Tibial nerve (tissue), 4 donors: ENCODE data around the gene LTBP1. TPM values are rescaled to one million over a fixed set of nuclear protein-coding genes. Genes with fewer than 3 reads are reported as not detected.

ENCODE experiments used
- DNase-seq, 2 donors: peaks; one replicate each; pipeline ENCODE4 v3.0.0-alpha.2; 2019; ENCODE audit warnings: low spot score in 2 of 2
- H3K27ac ChIP-seq, 4 donors: fragments of 200-600 bp; sonication (generic) in 3 of 4; one replicate each; pipeline ENCODE4 v1.5.1; 2017 to 2019; ENCODE audit warnings: mild to moderate bottlenecking in 1 of 4
- H3K27me3 ChIP-seq, 2 donors: fragments of 200-600 bp; sonication (generic) in 1 of 2; one replicate each; pipeline versions ENCODE4 v1.5.1 to v1.6.0; 2017 to 2019
- H3K36me3 ChIP-seq, 3 donors: fragments of 200-600 bp; sonication (generic); one replicate each; pipeline ENCODE4 v1.5.1; 2018 to 2019
- H3K4me1 ChIP-seq, 4 donors: fragments of 200-600 bp; sonication (generic) in 3 of 4; one replicate each; pipeline ENCODE4 v1.5.1; 2017 to 2019
- H3K4me3 ChIP-seq, 4 donors: fragments of 200-600 bp; sonication (generic) in 3 of 4; one replicate each; pipeline ENCODE4 v1.5.1; 2017 to 2019; ENCODE audit warnings: mild to moderate bottlenecking in 1 of 4, moderate library complexity in 1 of 4
- H3K9me3 ChIP-seq, 4 donors: fragments of 200-600 bp; sonication (generic) in 3 of 4; one replicate each; pipeline ENCODE4 v1.5.1; 2017 to 2019
- EP300 ChIP-seq, 2 donors: sonication (generic); formaldehyde crosslinking; IDR thresholded peaks; one replicate each; pipeline ENCODE4 v1.6.1; 2017; ENCODE audit warnings: antibody characterized with exemption in 2 of 2, mild to moderate bottlenecking in 1 of 2
- POLR2A ChIP-seq, 2 donors: fragments of 450-650 bp; IDR thresholded peaks; one replicate each; pipeline ENCODE4 v1.6.1; 2017; ENCODE audit warnings: antibody characterized with exemption in 2 of 2, mild to moderate bottlenecking in 2 of 2, moderate library complexity in 2 of 2
- WGBS, 2 donors: methylation state at CpG; one replicate each; pipeline ENCODE4 v1.1.5; 2018; 5-methylcytosine and 5-hydroxymethylcytosine counted together
- total RNA-seq, 4 donors: library from RNA; depleted of rRNA; stranded (reverse); fragments of >200 nt; gene quantifications; one replicate each; pipeline ENCODE4 v1.1.0, GENCODE V29; 2016
- TF ChIP-seq, protein P1 (sequence below), 5 experiments: fragments of 200-600 bp in 3 of 5; fragments of 450-650 bp in 2 of 5; sonication (generic) in 3 of 5; IDR thresholded peaks; one replicate each; pipeline ENCODE4 v1.5.1; 2016 to 2019; ENCODE audit warnings: antibody characterized with exemption in 5 of 5, mild to moderate bottlenecking in 3 of 5, moderate library complexity in 2 of 5

LTBP1 gene
- total RNA-seq, 4 donors from 2014 or later: 29.4 to 89.8 (median 50.6) TPM

DNA sequence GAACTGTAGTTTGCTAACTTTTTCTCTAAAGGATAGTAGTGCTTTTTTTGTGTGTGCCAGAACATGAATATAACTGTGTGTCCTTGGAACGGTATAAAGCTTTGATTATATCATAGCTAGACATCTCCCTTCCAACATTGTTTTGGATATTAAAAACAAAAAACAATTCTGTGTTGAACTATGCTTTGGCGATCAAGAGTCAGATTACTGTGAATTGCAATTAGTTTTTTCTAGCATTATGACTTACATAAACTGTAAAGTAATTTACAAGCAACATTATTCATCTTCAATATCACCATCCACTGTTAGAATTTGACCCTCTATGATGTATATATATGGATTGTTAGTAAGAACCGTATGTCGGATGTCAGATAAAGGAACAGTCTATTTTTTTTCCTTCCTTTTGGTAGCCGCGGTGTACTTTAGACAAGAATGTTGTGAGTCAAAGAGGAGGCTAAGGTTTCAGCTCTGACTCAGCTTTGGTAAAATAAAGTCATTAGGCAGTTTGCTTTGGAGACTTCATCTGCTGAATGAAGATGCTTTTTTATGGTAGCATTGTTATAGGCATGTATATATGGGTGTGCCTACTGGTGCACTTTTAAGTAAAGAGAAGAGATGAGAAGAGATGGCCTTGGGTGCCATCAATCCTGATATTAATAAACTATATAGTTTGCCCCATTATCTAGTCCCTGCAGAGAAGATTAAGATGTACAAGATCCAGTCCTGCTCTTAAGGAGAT is 76.4 kb downstream of the LTBP1 start:
- no peak overlapping the region for H3K27ac ChIP-seq

DNA sequence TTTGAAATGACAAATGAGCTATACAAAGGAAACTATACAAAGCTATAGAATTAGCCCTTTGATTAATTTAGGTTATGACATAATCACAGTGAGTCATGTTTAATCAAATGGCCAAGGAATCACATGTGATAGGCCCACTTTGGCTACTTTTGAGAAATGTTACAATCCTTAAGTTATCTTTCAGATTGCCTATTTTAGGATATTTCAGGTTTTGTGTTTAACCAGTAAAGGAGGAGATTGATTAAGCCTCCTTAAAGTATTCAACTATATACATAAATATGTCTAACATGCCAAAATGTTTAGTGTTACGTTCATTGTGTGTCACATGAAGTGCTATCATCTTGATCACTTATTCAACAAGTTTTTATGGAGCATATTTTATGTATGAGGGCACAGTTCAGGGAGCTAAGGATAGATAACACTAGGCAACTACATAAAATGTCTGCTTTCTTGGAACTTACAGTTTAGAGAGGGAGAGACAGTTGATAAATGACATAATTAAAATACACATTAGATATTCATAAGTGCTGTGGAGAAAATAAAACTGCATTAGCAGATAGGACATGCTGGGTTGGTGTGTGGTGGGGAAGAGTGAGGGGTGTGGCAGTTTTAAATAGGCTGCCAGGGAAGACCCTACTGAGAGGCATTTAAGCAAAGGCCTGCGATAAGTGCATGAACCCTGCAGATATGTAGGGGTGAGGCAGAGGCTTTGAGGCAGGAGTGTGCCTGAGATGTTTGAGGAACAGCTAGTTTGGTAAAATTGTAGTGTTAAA is 77.2 kb downstream of the LTBP1 start:
- Histone ChIP-seq H3K36me3 (no peaks in the 10 kb centered on the region), H3K27ac (no peak overlapping the region), H3K4me3 (no peak overlapping the region), H3K9me3 (peaks cover 0 to 6% (median 0%) of the 10 kb centered on the region in 4 donors), H3K4me1 (peaks cover 0 to under 1% (median 0%) of the 10 kb centered on the region in 4 donors), H3K27me3 (no peaks in the 10 kb centered on the region)
- no peak for DNase-seq
- no peak for TF ChIP-seq EP300 (IDR thresholded peaks at IDR 0.05)
- TF ChIP-seq POLR2A (IDR thresholded peaks at IDR 0.05): no peak
- WGBS, 2 donors: 88 to 91% methylated on average over 2 of the region's 2 CpGs

More for the DNA sequence above, 76.4 kb downstream of the LTBP1 start:
- Histone ChIP-seq H3K27me3 (no peaks in the 10 kb centered on the region), H3K36me3 (no peaks in the 10 kb centered on the region), H3K4me1 (no peaks in the 10 kb centered on the region), H3K9me3 (peaks cover 0 to 6% (median 0%) of the 10 kb centered on the region in 4 donors), H3K4me3 (no peak overlapping the region)
- TF ChIP-seq EP300 (IDR thresholded peaks at IDR 0.05) (no peak), POLR2A (IDR thresholded peaks at IDR 0.05) (no peak)
- TF ChIP-seq, protein P1, sequence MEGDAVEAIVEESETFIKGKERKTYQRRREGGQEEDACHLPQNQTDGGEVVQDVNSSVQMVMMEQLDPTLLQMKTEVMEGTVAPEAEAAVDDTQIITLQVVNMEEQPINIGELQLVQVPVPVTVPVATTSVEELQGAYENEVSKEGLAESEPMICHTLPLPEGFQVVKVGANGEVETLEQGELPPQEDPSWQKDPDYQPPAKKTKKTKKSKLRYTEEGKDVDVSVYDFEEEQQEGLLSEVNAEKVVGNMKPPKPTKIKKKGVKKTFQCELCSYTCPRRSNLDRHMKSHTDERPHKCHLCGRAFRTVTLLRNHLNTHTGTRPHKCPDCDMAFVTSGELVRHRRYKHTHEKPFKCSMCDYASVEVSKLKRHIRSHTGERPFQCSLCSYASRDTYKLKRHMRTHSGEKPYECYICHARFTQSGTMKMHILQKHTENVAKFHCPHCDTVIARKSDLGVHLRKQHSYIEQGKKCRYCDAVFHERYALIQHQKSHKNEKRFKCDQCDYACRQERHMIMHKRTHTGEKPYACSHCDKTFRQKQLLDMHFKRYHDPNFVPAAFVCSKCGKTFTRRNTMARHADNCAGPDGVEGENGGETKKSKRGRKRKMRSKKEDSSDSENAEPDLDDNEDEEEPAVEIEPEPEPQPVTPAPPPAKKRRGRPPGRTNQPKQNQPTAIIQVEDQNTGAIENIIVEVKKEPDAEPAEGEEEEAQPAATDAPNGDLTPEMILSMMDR (IDR thresholded peaks at IDR 0.05): no peak
- DNase-seq: no peak
- WGBS, 2 donors: 31 to 43% methylated on average over 6 of the region's 6 CpGs

DNA sequence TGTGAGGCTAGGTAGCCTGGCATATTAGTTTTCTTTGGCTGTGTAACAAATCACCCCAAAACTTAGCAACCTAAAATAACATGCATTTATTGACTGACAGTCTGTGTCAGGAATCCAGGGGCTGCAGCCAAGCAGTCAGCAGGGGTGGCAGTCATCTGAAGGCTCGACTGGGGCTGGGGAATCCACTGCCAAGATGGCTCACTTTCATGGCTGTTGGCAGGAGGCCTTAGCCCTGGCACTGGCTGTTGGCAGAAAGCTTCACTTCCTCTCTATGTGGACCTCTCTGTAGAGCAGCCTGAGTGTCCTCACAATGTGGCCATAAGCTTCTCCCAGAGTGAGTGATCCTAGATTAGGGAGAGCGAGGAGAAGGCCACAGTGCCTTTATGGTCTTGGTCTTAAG is 78.0 kb downstream of the LTBP1 start:
- Histone ChIP-seq H3K27me3 (no peaks in the 10 kb centered on the region), H3K4me3 (no peak overlapping the region), H3K9me3 (peaks cover 0 to 6% (median 0%) of the 10 kb centered on the region in 4 donors), H3K4me1 (peaks cover 0 to 9% (median 0%) of the 10 kb centered on the region in 4 donors), H3K27ac (no peak overlapping the region), H3K36me3 (no peaks in the 10 kb centered on the region)
- WGBS, 2 donors: 85 to 88% methylated on average over 2 of the region's 2 CpGs
- DNase-seq: no peak
- TF ChIP-seq POLR2A (IDR thresholded peaks at IDR 0.05) (no peak), EP300 (IDR thresholded peaks at IDR 0.05) (no peak)
- TF ChIP-seq, protein P1 (IDR thresholded peaks at IDR 0.05): no peak

DNA sequence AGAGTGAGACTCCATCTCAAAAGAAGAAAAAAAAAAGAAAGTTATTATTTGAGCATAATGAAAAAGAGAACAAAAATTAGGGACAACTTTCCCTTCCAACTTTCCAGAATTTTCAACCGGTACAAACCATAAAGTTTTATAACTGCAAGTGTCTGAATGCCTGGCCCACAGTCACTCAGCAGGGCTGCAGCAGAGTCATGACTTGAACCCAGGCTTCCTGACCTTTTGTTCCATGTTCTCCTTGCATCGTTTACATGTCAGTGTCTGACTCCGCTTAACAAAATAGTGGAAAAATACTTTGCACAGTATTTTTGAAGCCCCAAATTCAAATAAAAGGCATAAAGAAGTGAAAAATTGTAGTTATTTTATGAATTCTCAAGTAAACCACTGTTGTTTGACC is 82.7 kb downstream of the LTBP1 start:
- no peak for TF ChIP-seq EP300 (IDR thresholded peaks at IDR 0.05)
- TF ChIP-seq, protein P1 (IDR thresholded peaks at IDR 0.05): no peak
- TF ChIP-seq POLR2A (IDR thresholded peaks at IDR 0.05): no peak
- DNase-seq: no peak
- no peak overlapping the region for H3K27ac ChIP-seq
- WGBS, 2 donors: 28 to 29% methylated on average over 3 of the region's 3 CpGs
- no peaks in the 10 kb centered on the region for H3K36me3 ChIP-seq
- no peak overlapping the region for H3K4me3 ChIP-seq
- peaks cover 0 to 6% (median 0%) of the 10 kb centered on the region in 4 donors for H3K9me3 ChIP-seq
- H3K27me3 ChIP-seq: no peaks in the 10 kb centered on the region
- H3K4me1 ChIP-seq: peaks cover 0 to 21% (median 0%) of the 10 kb centered on the region in 4 donors

DNA sequence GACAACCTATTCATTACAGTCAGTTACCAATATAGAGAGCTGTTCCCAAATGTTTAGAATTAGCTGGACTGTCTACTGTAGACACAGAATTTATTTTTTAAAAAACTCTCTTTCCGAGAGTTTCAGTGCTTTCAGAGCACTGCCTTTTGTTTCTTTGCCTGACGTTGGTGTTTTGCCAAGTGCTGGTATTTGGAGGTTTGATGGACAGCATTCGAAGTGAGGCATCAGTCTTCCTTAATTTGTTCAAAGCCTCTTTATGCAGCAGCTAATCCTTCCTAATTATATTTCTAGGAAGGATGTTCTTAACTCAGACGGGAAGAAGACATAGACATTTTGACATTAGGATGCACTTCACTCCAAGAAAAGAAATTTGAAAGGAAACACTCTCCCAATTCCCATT is 83.2 kb downstream of the LTBP1 start:
- WGBS, 2 donors: 28 to 33% methylated on average over 4 of the region's 4 CpGs
- no peaks in the 10 kb centered on the region for H3K36me3 ChIP-seq
- peaks cover 0 to 1% (median 0%) of the 10 kb centered on the region in 4 donors for H3K9me3 ChIP-seq

More for the DNA sequence above, 83.2 kb downstream of the LTBP1 start:
- no peak for TF ChIP-seq EP300 (IDR thresholded peaks at IDR 0.05)
- no peak for TF ChIP-seq POLR2A (IDR thresholded peaks at IDR 0.05)
- TF ChIP-seq, protein P1 (IDR thresholded peaks at IDR 0.05): no peak
- no peak overlapping the region for H3K27ac ChIP-seq
- H3K4me3 ChIP-seq: no peak overlapping the region
- H3K27me3 ChIP-seq: no peaks in the 10 kb centered on the region
- no peak for DNase-seq
- peaks cover 0 to 26% (median 0%) of the 10 kb centered on the region in 4 donors for H3K4me1 ChIP-seq
